Upper lobe of left lung (tissue), 6 donors: Measurements from ENCODE around the gene LDB2. TPM values are rescaled to one million over a fixed set of nuclear protein-coding genes. Genes with fewer than 3 reads are reported as not detected.

ENCODE experiments used
- ATAC-seq, 2 donors: fragments of 200-7000 bp; cut with Tn5 transposase; one replicate each; pipeline ENCODE4 v1.9.1; 2022; ENCODE audit warnings: mild to moderate bottlenecking in 2 of 2, moderate library complexity in 2 of 2; ENCODE audit not compliant: low FRiP score in 2 of 2
- DNase-seq, 2 donors: peaks; one replicate each; pipeline ENCODE4 v3.0.0-alpha.2; 2019 to 2020
- H3K27ac ChIP-seq, 4 donors: fragments of 200-600 bp; sonication (generic); one replicate each; pipeline ENCODE4 v1.5.1; 2016 to 2019
- H3K27me3 ChIP-seq, 4 donors: fragments of 200-600 bp; sonication (generic); one replicate each; pipeline ENCODE4 v1.5.1; 2017 to 2019
- H3K36me3 ChIP-seq, 4 donors: fragments of 200-600 bp; sonication (generic); one replicate each; pipeline ENCODE4 v1.5.1; 2016 to 2019
- H3K4me1 ChIP-seq, 4 donors: fragments of 200-600 bp; sonication (generic); one replicate each; pipeline ENCODE4 v1.5.1; 2018 to 2019
- H3K4me3 ChIP-seq, 4 donors: fragments of 200-600 bp; sonication (generic); one replicate each; pipeline ENCODE4 v1.5.1; 2017 to 2019; ENCODE audit warnings: mild to moderate bottlenecking in 2 of 4, moderate library complexity in 1 of 4
- H3K9me3 ChIP-seq, 4 donors: fragments of 200-600 bp; sonication (generic); one replicate each; pipeline ENCODE4 v1.5.1; 2018 to 2019
- EP300 ChIP-seq, 4 donors: sonication (generic); formaldehyde crosslinking; IDR thresholded peaks; one replicate each; pipeline ENCODE4 v1.5.1; 2017; ENCODE audit warnings: antibody characterized with exemption in 4 of 4, control low read depth in 2 of 4
- POLR2A ChIP-seq, 4 donors: fragments of 450-650 bp; IDR thresholded peaks; one replicate each; pipeline ENCODE4 v1.5.1; 2016 to 2017; ENCODE audit warnings: antibody characterized with exemption in 4 of 4, mild to moderate bottlenecking in 2 of 4
- POLR2AphosphoS5 ChIP-seq, 2 donors: sonication (generic); formaldehyde crosslinking; IDR thresholded peaks; one replicate each; pipeline ENCODE4 v1.5.1; 2017; ENCODE audit warnings: antibody characterized with exemption in 2 of 2
- WGBS, 2 donors: methylation state at CpG; one replicate each; pipeline ENCODE4 v1.1.5; 2017 to 2018; 5-methylcytosine and 5-hydroxymethylcytosine counted together
- total RNA-seq, 6 donors: library from RNA; depleted of rRNA in 4 of 6; stranded (reverse); fragments of >200 nt in 4 of 6; gene quantifications; one replicate each; pipeline versions ENCODE4 v1.1.0 to v1.2.1, GENCODE V29; 2016 to 2021
- TF ChIP-seq, protein P1 (sequence below), 6 experiments: fragments of 450-650 bp in 4 of 6; fragments of 200-600 bp in 2 of 6; sonication (generic) in 2 of 6; IDR thresholded peaks; one replicate each; pipeline ENCODE4 v1.5.1; 2016 to 2019; ENCODE audit warnings: antibody characterized with exemption in 6 of 6
- donor health status: DM: no; HTN: no; CAD: no; lungs with moderate emphysema.
- donor health status: DM: no; HTN: yes; CAD: no; lungs with severe emphysema.

The LDB2 gene
- total RNA-seq, 6 donors from 2014 or later: 34.6 to 94.4 (median 45.9) TPM

DNA sequence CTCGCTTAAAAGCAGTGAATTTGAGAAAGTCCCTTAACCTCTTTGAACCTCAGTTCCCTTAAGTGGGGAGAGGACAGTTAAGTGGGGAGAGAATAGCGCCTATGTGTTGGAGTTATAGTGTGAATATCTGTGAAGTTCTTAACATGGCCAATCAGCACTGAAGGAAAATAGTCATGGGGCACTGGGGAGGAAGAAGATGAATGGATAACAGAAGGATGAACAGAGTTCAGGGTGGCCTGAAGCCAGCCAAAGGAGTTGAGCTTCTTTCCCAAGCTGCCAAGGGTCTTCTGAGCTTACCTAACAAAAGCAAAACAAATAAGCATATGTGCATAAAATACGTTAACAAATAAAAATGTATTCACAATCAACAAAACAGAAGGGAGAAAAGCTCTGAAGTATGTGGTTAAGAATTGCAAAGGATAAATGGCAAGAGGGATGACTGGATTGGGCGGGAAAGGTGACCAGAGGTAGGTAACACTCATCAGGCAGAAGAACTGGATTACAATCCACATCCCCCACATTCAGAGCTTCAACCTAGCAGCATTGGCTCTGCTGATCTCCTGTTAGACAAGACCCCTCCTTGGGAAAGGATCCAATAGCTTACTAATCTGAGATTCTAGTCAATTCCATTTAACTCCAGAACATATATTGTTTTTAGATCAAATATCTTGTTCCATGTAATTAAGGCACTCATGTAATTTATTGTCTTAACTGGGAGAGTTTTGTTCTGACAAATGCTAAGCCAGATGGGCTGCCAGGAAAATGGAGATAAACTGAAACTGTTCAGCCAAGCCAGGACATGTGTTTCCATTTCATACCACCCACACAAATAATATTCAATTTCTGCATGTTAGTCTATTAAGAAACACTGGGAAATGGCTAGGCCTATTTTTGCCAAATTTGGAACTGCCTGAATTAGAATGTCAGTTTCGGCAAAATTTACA is 221.2 kb downstream of the LDB2 start:
- H3K27ac ChIP-seq: no peak overlapping the region
- no peaks in the 10 kb centered on the region for H3K9me3 ChIP-seq
- no peak overlapping the region for H3K4me3 ChIP-seq
- WGBS, 2 donors: 85 to 91% methylated on average over 5 of the region's 5 CpGs
- no peaks in the 10 kb centered on the region for H3K27me3 ChIP-seq
- DNase-seq (no peak), ATAC-seq (peak in 1 of 2 donors; percentile 54)
- TF ChIP-seq POLR2A (IDR thresholded peaks at IDR 0.05) (no peak), EP300 (IDR thresholded peaks at IDR 0.05) (no peak), POLR2AphosphoS5 (IDR thresholded peaks at IDR 0.05) (no peak)
- TF ChIP-seq, protein P1, sequence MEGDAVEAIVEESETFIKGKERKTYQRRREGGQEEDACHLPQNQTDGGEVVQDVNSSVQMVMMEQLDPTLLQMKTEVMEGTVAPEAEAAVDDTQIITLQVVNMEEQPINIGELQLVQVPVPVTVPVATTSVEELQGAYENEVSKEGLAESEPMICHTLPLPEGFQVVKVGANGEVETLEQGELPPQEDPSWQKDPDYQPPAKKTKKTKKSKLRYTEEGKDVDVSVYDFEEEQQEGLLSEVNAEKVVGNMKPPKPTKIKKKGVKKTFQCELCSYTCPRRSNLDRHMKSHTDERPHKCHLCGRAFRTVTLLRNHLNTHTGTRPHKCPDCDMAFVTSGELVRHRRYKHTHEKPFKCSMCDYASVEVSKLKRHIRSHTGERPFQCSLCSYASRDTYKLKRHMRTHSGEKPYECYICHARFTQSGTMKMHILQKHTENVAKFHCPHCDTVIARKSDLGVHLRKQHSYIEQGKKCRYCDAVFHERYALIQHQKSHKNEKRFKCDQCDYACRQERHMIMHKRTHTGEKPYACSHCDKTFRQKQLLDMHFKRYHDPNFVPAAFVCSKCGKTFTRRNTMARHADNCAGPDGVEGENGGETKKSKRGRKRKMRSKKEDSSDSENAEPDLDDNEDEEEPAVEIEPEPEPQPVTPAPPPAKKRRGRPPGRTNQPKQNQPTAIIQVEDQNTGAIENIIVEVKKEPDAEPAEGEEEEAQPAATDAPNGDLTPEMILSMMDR (IDR thresholded peaks at IDR 0.05): no peak
- H3K36me3 ChIP-seq: no peaks in the 10 kb centered on the region
- no peaks in the 10 kb centered on the region for H3K4me1 ChIP-seq

- DNase-seq (no peak), ATAC-seq (no peak)
- TF ChIP-seq EP300 (IDR thresholded peaks at IDR 0.05): no peak
- no peak for TF ChIP-seq POLR2AphosphoS5 (IDR thresholded peaks at IDR 0.05)
- TF ChIP-seq, protein P1 (IDR thresholded peaks at IDR 0.05): no peak
- TF ChIP-seq POLR2A (IDR thresholded peaks at IDR 0.05): no peak
- H3K27ac ChIP-seq: no peak overlapping the region
- 82 to 84% methylated on average over 3 of the region's 3 CpGs for WGBS, 2 donors
- no peaks in the 10 kb centered on the region for H3K27me3 ChIP-seq
- H3K4me1 ChIP-seq: peaks cover 0 to 9% (median 0%) of the 10 kb centered on the region in 4 donors
- H3K4me3 ChIP-seq: no peak overlapping the region
- no peaks in the 10 kb centered on the region for H3K9me3 ChIP-seq
- H3K36me3 ChIP-seq: no peaks in the 10 kb centered on the region
Measured at GRCh38 chr4:16676230-16676770, 222.1 kb downstream of the LDB2 start.

- WGBS, 2 donors: 64 to 84% methylated on average over 7 of the region's 7 CpGs
- Histone ChIP-seq H3K4me1 (peaks cover 0 to 12% (median 7%) of the 10 kb centered on the region in 4 donors), H3K9me3 (no peaks in the 10 kb centered on the region), H3K36me3 (no peaks in the 10 kb centered on the region), H3K27ac (no peak overlapping the region), H3K4me3 (no peak overlapping the region), H3K27me3 (no peaks in the 10 kb centered on the region)
- no peak for ATAC-seq
- TF ChIP-seq, protein P1 (IDR thresholded peaks at IDR 0.05): no peak
- TF ChIP-seq POLR2A (IDR thresholded peaks at IDR 0.05): no peak
- TF ChIP-seq EP300 (IDR thresholded peaks at IDR 0.05): no peak
- TF ChIP-seq POLR2AphosphoS5 (IDR thresholded peaks at IDR 0.05): no peak
- DNase-seq: no peak
Measured at GRCh38 chr4:16674082-16674481, 224.4 kb downstream of the LDB2 start.

GRCh38 chr4:16672421-16672820 is 226.0 kb downstream of the LDB2 start:
- Histone ChIP-seq H3K4me1 (peaks cover 0 to 22% (median 11%) of the 10 kb centered on the region in 4 donors), H3K9me3 (no peaks in the 10 kb centered on the region), H3K4me3 (no peak overlapping the region), H3K27ac (peak overlapping the region in 1 of 4 donors; percentile 49), H3K27me3 (no peaks in the 10 kb centered on the region), H3K36me3 (no peaks in the 10 kb centered on the region)
- DNase-seq: no peak
- TF ChIP-seq, protein P1 (IDR thresholded peaks at IDR 0.05): no peak
- TF ChIP-seq EP300 (IDR thresholded peaks at IDR 0.05) (no peak), POLR2A (IDR thresholded peaks at IDR 0.05) (no peak)
- no peak for ATAC-seq
- 41 to 46% methylated on average over 2 of the region's 2 CpGs for WGBS, 2 donors
